Epidermal melanocyte (primary cell): ENCODE data around the gene CREB3.

Experiments
- DNase-seq: peaks from one replicate; pipeline ENCODE4 v3.0.0; 2011; ENCODE audit warnings: low spot score; ENCODE audit not compliant: insufficient read length

Gene CREB3

DNA sequence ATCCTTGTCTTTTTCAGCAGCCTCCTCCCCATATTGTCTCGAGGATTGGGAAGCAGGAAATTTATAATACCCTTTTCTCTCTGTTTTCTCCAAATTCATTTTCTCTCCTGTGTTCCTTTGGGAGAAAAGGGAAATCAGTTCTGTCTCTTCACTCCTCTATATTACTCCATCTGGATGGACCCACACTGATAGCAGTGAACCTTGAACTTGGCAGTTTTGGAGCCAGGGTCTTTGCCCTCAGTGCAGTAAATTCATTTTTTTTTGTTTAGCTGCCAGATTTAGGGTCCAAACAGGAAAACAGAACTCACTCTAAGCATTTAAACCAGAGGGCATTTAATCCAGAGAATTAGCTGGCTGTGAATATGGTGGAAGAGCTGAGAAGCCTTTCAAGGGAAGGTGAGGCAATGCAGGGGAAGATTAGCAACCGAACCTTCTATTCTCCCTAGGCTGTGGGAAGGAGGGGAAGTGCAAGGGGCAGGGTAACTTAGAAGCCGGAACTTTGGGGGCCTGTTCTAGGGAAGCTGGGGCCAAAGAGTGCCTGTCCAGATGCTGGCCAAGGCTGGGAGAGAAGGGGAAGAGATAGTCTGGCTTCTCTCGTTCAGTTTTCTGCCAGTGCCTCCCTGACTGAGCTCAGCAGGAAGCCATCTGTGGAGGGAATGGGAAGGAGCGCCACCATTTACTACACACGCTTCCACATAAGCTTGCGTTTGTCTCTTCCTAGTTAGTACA is 42.6 kb downstream of the CREB3 start:
- no peak for DNase-seq

GRCh38 chr9:35776018-35776417 is 43.6 kb downstream of the CREB3 start:
- DNase-seq = no peak

DNA sequence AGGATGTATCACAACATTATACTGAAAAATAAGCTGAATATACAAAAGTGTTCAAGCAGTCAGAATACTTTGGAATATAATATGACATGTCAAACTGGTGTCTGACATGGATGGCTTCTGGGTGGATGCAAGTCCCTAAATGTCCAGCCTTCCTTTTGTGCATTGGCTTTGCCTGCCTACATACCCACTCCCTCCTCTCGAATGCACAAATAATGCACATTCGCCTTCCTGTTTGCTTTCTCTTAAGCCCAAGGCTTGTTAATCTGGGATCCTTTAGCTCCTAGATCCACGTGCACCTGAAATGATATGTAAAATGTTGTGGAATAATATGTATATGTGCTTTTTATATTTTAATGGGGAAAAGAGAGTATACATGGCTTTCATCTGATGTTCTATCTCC is 46.0 kb downstream of the CREB3 start:
- DNase-seq = no peak

- DNase-seq = no peak
Measured at GRCh38 chr9:35781066-35781465, 48.6 kb downstream of the CREB3 start.

- DNase-seq = no peak
Measured at GRCh38 chr9:35783418-35783817, 51.0 kb downstream of the CREB3 start.
